Measurements from ENCODE around the gene SCN5A. TPM values are rescaled to one million over a fixed set of nuclear protein-coding genes. Genes with fewer than 3 reads are reported as not detected.

SCN5A gene
- total RNA-seq, 1 experiment from 2014 or later: 11.5 TPM

- BruUV-seq (replicated peaks): no TSS peak
- DNase-seq (ENCODE audit: low read depth, low spot score) (no peak), ATAC-seq (no peak)
- Histone ChIP-seq H3K27me3 (ENCODE audit: insufficient read depth, low read length) (no peaks in the 10 kb centered on the region), H3K4me1 (ENCODE audit: control insufficient read depth in 1 of 2, insufficient read depth in 2 of 2, low read length in 2 of 2) (no peaks in the 10 kb centered on the region), H3K36me3 (ENCODE audit: control insufficient read depth in 1 of 2, insufficient read depth in 2 of 2, low read length in 2 of 2) (no peaks in the 10 kb centered on the region), H3K9me2 (ENCODE audit: insufficient read depth) (no peaks in the 10 kb centered on the region), H3K4me2 (ENCODE audit: low read length) (no peak overlapping the region), H2AFZ (ENCODE audit: low read depth, low read length, poor library complexity, severe bottlenecking) (no peak overlapping the region), H3K4me3 (replicated peaks in 1 of 2; ENCODE audit: low read depth in 1 of 2, low read length in 2 of 2) (no peak overlapping the region), H4K20me1 (ENCODE audit: insufficient read depth) (no peaks in the 10 kb centered on the region), H3K9ac (ENCODE audit: low read length) (no peak overlapping the region), H3K79me2 (ENCODE audit: insufficient read depth, low read length) (no peaks in the 10 kb centered on the region), H3K9me3 (ENCODE audit: control insufficient read depth in 1 of 2, insufficient read depth in 1 of 2, low read depth in 1 of 2, low read length in 2 of 2) (no peaks in the 10 kb centered on the region), H3K27ac (ENCODE audit: low read depth, low read length) (no peak overlapping the region)
- ChIA-PET RAD21 (ENCODE audit: low non-redundant PET in 1 of 2, low total read pairs in 2 of 2, uncharacterized antibody in 2 of 2, unreplicated experiment in 2 of 2) (no interaction called here), POLR2A (no interaction called here), CTCF (no interaction called here)
- intact Hi-C loops (cut with micrococcal nuclease): no loop called here
- TF ChIP-seq ZNF274 (IDR thresholded peaks at IDR 0.05; ENCODE audit: low read depth, low read length): no peak
- TF ChIP-seq POLR2A (IDR thresholded peaks at IDR 0.05; ENCODE audit: borderline replicate concordance, extremely low read depth, insufficient read depth, insufficient read length): no peak
- TF ChIP-seq SIN3A (IDR thresholded peaks at IDR 0.05; ENCODE audit: low read depth): no peak
- TF ChIP-seq SRF (IDR thresholded peaks at IDR 0.05; ENCODE audit: low read depth): no peak
- TF ChIP-seq YY1 (IDR thresholded peaks at IDR 0.05; ENCODE audit: extremely low read depth, insufficient replicate concordance, low read depth, low read length): no peak
- TF ChIP-seq CBX3 (IDR thresholded peaks at IDR 0.05; ENCODE audit: low read depth): no peak
- TF ChIP-seq EGR1 (IDR thresholded peaks at IDR 0.05; ENCODE audit: low read depth): no peak
- TF ChIP-seq MAX (IDR thresholded peaks at IDR 0.05): no peak
- no peak for TF ChIP-seq CTCF (IDR thresholded peaks at IDR 0.05 in 2 of 3, conservative IDR thresholded peaks at IDR 0.05 in 1 of 3; ENCODE audit: borderline replicate concordance in 1 of 3, insufficient read depth in 1 of 3, low read depth in 2 of 3, low read length in 2 of 3)
- no peak for TF ChIP-seq ATF3 (IDR thresholded peaks at IDR 0.05)
- TF ChIP-seq EZH2 (IDR thresholded peaks at IDR 0.05): no peak
- TF ChIP-seq ELF1 (IDR thresholded peaks at IDR 0.05; ENCODE audit: borderline replicate concordance, low read depth): no peak
- no peak for TF ChIP-seq CEBPB (IDR thresholded peaks at IDR 0.05; ENCODE audit: low read depth)
- no peak for TF ChIP-seq EZH2phosphoT487 (IDR thresholded peaks at IDR 0.05; ENCODE audit: borderline replicate concordance)
- no peak for TF ChIP-seq JUND (IDR thresholded peaks at IDR 0.05)
- TF ChIP-seq, protein P1, sequence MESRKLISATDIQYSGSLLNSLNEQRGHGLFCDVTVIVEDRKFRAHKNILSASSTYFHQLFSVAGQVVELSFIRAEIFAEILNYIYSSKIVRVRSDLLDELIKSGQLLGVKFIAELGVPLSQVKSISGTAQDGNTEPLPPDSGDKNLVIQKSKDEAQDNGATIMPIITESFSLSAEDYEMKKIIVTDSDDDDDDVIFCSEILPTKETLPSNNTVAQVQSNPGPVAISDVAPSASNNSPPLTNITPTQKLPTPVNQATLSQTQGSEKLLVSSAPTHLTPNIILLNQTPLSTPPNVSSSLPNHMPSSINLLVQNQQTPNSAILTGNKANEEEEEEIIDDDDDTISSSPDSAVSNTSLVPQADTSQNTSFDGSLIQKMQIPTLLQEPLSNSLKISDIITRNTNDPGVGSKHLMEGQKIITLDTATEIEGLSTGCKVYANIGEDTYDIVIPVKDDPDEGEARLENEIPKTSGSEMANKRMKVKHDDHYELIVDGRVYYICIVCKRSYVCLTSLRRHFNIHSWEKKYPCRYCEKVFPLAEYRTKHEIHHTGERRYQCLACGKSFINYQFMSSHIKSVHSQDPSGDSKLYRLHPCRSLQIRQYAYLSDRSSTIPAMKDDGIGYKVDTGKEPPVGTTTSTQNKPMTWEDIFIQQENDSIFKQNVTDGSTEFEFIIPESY (IDR thresholded peaks at IDR 0.05; ENCODE audit: extremely low read depth, insufficient replicate concordance, low read length): no peak
- no peak for TF ChIP-seq POLR2AphosphoS5 (IDR thresholded peaks at IDR 0.05; ENCODE audit: low read depth, low read length)
- TF ChIP-seq SP1 (IDR thresholded peaks at IDR 0.05; ENCODE audit: low read depth): no peak
- TF ChIP-seq FOSL1 (IDR thresholded peaks at IDR 0.05; ENCODE audit: low read depth): no peak
Measured at GRCh38 chr3:38566215-38566528, 83.3 kb downstream of the SCN5A start.
